HepG2 (cell line): Measurements from ENCODE around the gene KRTAP20-4. TPM values are rescaled to one million over a fixed set of nuclear protein-coding genes. Genes with fewer than 3 reads are reported as not detected.

Experiments
- ATAC-seq: fragments of 200-7000 bp; cut with Tn5 transposase; 3 replicates; pipeline ENCODE4 v1.9.1; 2020; ENCODE audit warnings: mild to moderate bottlenecking, moderate library complexity
- BruUV-seq: library from RNA; stranded (reverse); fragments of 400-500 nt; replicated peaks from 2 replicates; lab custom pipeline; 2021; lab: Mats Ljungman, UMichigan
- CTCF ChIA-PET: fragments of 300-600 bp; formaldehyde crosslinking; extraction: SDS; loops from one replicate; lab custom pipeline; 2021; ENCODE audit warnings: low total read pairs, inconsistent platforms, low intra/inter-chr PET ratio; lab: Yijun Ruan, JAX
- POLR2A ChIA-PET: fragments of 350-600 bp; sonication (Branson Sonifier 250); formaldehyde crosslinking; loops from one replicate; lab custom pipeline; 2020; ENCODE audit warnings: antibody characterized with exemption, inconsistent platforms; lab: Yijun Ruan, JAX
- DNase-seq: peaks from one replicate; pipeline ENCODE4 v3.0.0-alpha.2; 2015; ENCODE audit warnings: low spot score
- FAIRE-seq: peaks from 3 replicates; lab custom pipeline; 2011; peaks lifted over from hg19 to GRCh38; lab: Jason Lieb, UNC
- H2AFZ ChIP-seq: one replicate; pipeline ENCODE4 v1.6.1; 2011; ENCODE audit warnings: low read length, inconsistent platforms
- H3K27ac ChIP-seq: fragments of 300-600 bp; 3 replicates; pipeline ENCODE4 v1.8.0; 2011; ENCODE audit warnings: mixed run types, mild to moderate bottlenecking, mixed read lengths, low read length, inconsistent platforms; ENCODE audit not compliant: insufficient read depth; ENCODE audit errors: extremely low read length
- H3K27me3 ChIP-seq, 2 experiments: fragments of 200-600 bp in 1 of 2; 2 replicates in 1 of 2; 3 replicates in 1 of 2; pipeline versions ENCODE4 v1.6.0 to v1.8.0; 2011; ENCODE audit warnings: low read length in 2 of 2, mild to moderate bottlenecking in 2 of 2, moderate library complexity in 2 of 2, inconsistent platforms in 1 of 2; ENCODE audit not compliant: insufficient read depth in 2 of 2, control insufficient read depth in 1 of 2
- H3K36me3 ChIP-seq, 2 experiments: fragments of 200-600 bp in 1 of 2; replicated peaks in 1 of 2; 2 replicates in 1 of 2; 3 replicates in 1 of 2; pipeline versions ENCODE4 v1.5.1 to v1.8.0; 2011; ENCODE audit warnings: low read length in 2 of 2, inconsistent platforms in 1 of 2; ENCODE audit not compliant: insufficient read depth in 2 of 2, control insufficient read depth in 1 of 2
- H3K4me1 ChIP-seq: 2 replicates; pipeline ENCODE4 v1.5.1; 2012; ENCODE audit warnings: low read length, inconsistent platforms; ENCODE audit not compliant: insufficient read depth
- H3K4me2 ChIP-seq: 2 replicates; pipeline ENCODE4 v1.6.0; 2011; ENCODE audit warnings: low read depth, low read length, inconsistent platforms
- H3K4me3 ChIP-seq, 3 experiments: fragments of 200-600 bp in 1 of 3; sonication (generic), shearing (Covaris generic) in 1 of 3; replicated peaks in 1 of 3; 2 replicates each; pipeline ENCODE4 v1.5.1; 2011 to 2016; ENCODE audit warnings: low read length in 3 of 3, inconsistent platforms in 2 of 3, low read depth in 2 of 3, mild to moderate bottlenecking in 2 of 3, control low read depth in 1 of 3, mixed read lengths in 1 of 3; ENCODE audit not compliant: insufficient read depth in 1 of 3
- H3K79me2 ChIP-seq: one replicate; pipeline ENCODE4 v1.6.1; 2011; ENCODE audit warnings: low read length, inconsistent platforms; ENCODE audit not compliant: insufficient read depth
- H3K9ac ChIP-seq: 2 replicates; pipeline ENCODE4 v1.6.0; 2011; ENCODE audit warnings: mild to moderate bottlenecking, low read depth, low read length, inconsistent platforms; ENCODE audit not compliant: insufficient read depth
- H3K9me3 ChIP-seq: 2 replicates; pipeline ENCODE4 v1.5.1; 2012; ENCODE audit warnings: mild to moderate bottlenecking, low read length
- H4K20me1 ChIP-seq: 2 replicates; pipeline ENCODE4 v1.6.0; 2011; ENCODE audit warnings: inconsistent platforms, mild to moderate bottlenecking, low read length, moderate library complexity; ENCODE audit not compliant: insufficient read depth
- GPN1 ChIP-seq: sonication (generic); formaldehyde crosslinking; IDR thresholded peaks from 2 replicates; pipeline ENCODE4 v1.5.1; 2020; ENCODE audit warnings: missing genetic modification reagents, borderline replicate concordance
- KLF13 ChIP-seq: sonication (generic); formaldehyde crosslinking; IDR thresholded peaks from 2 replicates; pipeline ENCODE4 v1.4.0; 2020; ENCODE audit warnings: mild to moderate bottlenecking, missing genetic modification reagents
- NAIF1 ChIP-seq: sonication (generic); formaldehyde crosslinking; IDR thresholded peaks from 2 replicates; pipeline ENCODE4 v1.5.0; 2020; ENCODE audit warnings: mild to moderate bottlenecking, missing genetic modification reagents, borderline replicate concordance
- NFIB ChIP-seq: sonication (generic); formaldehyde crosslinking; IDR thresholded peaks from 2 replicates; pipeline ENCODE4 v1.9.0; 2021; ENCODE audit warnings: missing genetic modification reagents, mild to moderate bottlenecking, borderline replicate concordance
- NPAS2 ChIP-seq: sonication (generic); formaldehyde crosslinking; IDR thresholded peaks from 2 replicates; pipeline ENCODE4 v1.8.0; 2022; ENCODE audit warnings: mild to moderate bottlenecking, missing genetic modification reagents, borderline replicate concordance
- NR2F6 ChIP-seq, 2 experiments: IDR thresholded peaks; 2 replicates each; pipeline ENCODE4 v1.6.1; 2016; ENCODE audit warnings: antibody characterized with exemption in 1 of 2, mild to moderate bottlenecking in 1 of 2
- TCF12 ChIP-seq, 2 experiments: fragments of 450-650 bp in 1 of 2; sonication (generic) in 1 of 2; formaldehyde crosslinking in 1 of 2; IDR thresholded peaks; 2 replicates each; pipeline versions ENCODE4 v1.6.1 to v1.8.0; 2017 to 2022; ENCODE audit warnings: antibody characterized with exemption in 1 of 2, mild to moderate bottlenecking in 1 of 2, missing genetic modification reagents in 1 of 2, moderate library complexity in 1 of 2
- TGIF2 ChIP-seq: IDR thresholded peaks from 2 replicates; pipeline ENCODE4 v1.6.1; 2016; ENCODE audit warnings: control low read depth, missing compliant biosample characterization
- ZNF12 ChIP-seq: sonication (generic); formaldehyde crosslinking; IDR thresholded peaks from 2 replicates; pipeline ENCODE4 v1.5.0; 2020; ENCODE audit warnings: missing genetic modification reagents
- ZNF205 ChIP-seq: IDR thresholded peaks from 2 replicates; pipeline ENCODE4 v1.6.1; 2018; ENCODE audit warnings: missing biosample characterization, missing genetic modification reagents
- ZNF572 ChIP-seq: sonication (generic); formaldehyde crosslinking; IDR thresholded peaks from 2 replicates; pipeline ENCODE4 v1.5.1; 2020; ENCODE audit warnings: mild to moderate bottlenecking, missing genetic modification reagents
- ZNF790 ChIP-seq: sonication (generic); formaldehyde crosslinking; IDR thresholded peaks from 2 replicates; pipeline ENCODE4 v1.8.0; 2022; ENCODE audit warnings: missing genetic modification reagents, mild to moderate bottlenecking, borderline replicate concordance
- ZSCAN20 ChIP-seq: sonication (generic); formaldehyde crosslinking; IDR thresholded peaks from 2 replicates; pipeline ENCODE4 v1.4.0; 2020; ENCODE audit warnings: missing genetic modification reagents, mild to moderate bottlenecking, borderline replicate concordance
- WGBS: methylation state at CpG from one replicate; pipeline ENCODE4 v1.1.6; 2017; ENCODE audit warnings: low lambda C conversion rate; 5-methylcytosine and 5-hydroxymethylcytosine counted together
- in situ Hi-C: cut with HindIII; loops from 2 replicates; pipeline ENCODE4 v1.10.0; 2017; ENCODE audit warnings: low pct_unique_long_range_greater_than_20kb; ENCODE audit not compliant: extremely low pct_ligation_motif_present
- intact Hi-C: fragments of 100-400 bp; cut with micrococcal nuclease; formaldehyde crosslinking; loops from one replicate; pipeline ENCODE4 v1.10.0; 2022; ENCODE audit not compliant: unreplicated experiment
- polyA plus RNA-seq, 8 experiments: library from polyadenylated mRNA; depleted of rRNA in 3 of 8; stranded (reverse) in 7 of 8; unstranded in 1 of 8; fragments of >200 nt; fragmentation: Illumina TruSeq in 4 of 8; extraction: Trizol in 4 of 8; gene quantifications; 2 replicates each; pipeline versions ENCODE4 v1.2.1 to v1.2.3, GENCODE V29; 2011 to 2016; ENCODE audit warnings: low read depth in 4 of 8, missing spikeins in 1 of 8, mixed read lengths in 1 of 8; ENCODE audit not compliant: insufficient read depth in 1 of 8
- total RNA-seq, 5 experiments: library from RNA; depleted of rRNA; stranded (reverse); fragments of >200 nt; fragmentation: Illumina TruSeq; extraction: Trizol; gene quantifications; 2 replicates each; pipeline ENCODE4 v1.2.3, GENCODE V29; 2016; ENCODE audit warnings: low read depth in 1 of 5
- TF ChIP-seq, protein P1 (sequence below), 2 experiments: sonication (generic) in 1 of 2; formaldehyde crosslinking in 1 of 2; IDR thresholded peaks; 2 replicates each; pipeline versions ENCODE4 v1.4.0 to v1.6.1; 2018 to 2020; ENCODE audit warnings: missing genetic modification reagents in 2 of 2, borderline replicate concordance in 1 of 2, low read depth in 1 of 2, mild to moderate bottlenecking in 1 of 2, missing biosample characterization in 1 of 2
- TF ChIP-seq, protein P2 (sequence below): sonication (generic); formaldehyde crosslinking; IDR thresholded peaks from 2 replicates; pipeline ENCODE4 v1.8.0; 2022; ENCODE audit warnings: missing genetic modification reagents, mild to moderate bottlenecking, inconsistent platforms, borderline replicate concordance
- TF ChIP-seq, protein P3 (sequence below): sonication (generic); formaldehyde crosslinking; IDR thresholded peaks from 2 replicates; pipeline ENCODE4 v1.5.0; 2020; ENCODE audit warnings: missing genetic modification reagents
- TF ChIP-seq, protein P4 (sequence below): sonication (generic); formaldehyde crosslinking; IDR thresholded peaks from 2 replicates; pipeline ENCODE4 v1.4.0; 2020; ENCODE audit warnings: mild to moderate bottlenecking, missing genetic modification reagents

Gene KRTAP20-4
- total and polyA plus RNA-seq, 2 of the 13 experiments (the other 11 are each of a cell fraction or from before 2014, with no cell fraction given): not detected

DNA sequence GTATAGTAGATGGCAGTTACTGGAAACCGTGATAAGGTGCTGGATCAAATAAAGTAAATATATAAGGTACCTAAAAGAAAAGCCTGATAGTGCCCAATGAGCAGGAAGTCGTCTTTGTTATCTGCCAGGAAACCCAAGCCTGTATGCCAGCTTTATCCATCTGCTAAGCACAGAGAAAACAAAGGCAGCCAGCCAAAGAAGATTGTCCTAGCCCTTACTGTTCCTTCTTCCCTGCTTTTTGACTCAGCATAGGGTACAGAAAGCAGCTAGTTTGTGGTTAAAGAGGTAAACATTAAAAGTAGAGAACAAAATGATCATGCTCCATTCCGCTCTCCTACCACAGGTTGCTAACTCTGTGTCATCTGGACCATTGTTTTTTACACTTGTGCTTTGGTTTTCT, 40.3 kb upstream of the KRTAP20-4 start:
- in situ Hi-C loops: no loop called here
- FAIRE-seq: no peak
- H3K27ac ChIP-seq: no peak overlapping the region
- no peak overlapping the region for H3K9ac ChIP-seq
- H2AFZ ChIP-seq: no peak overlapping the region
- no peaks in the 10 kb centered on the region for H3K36me3 ChIP-seq
- no peak for ATAC-seq
- no peaks in the 10 kb centered on the region for H3K27me3 ChIP-seq
- no peak for DNase-seq
- H3K4me3 ChIP-seq: no peak overlapping the region
- ChIA-PET CTCF (no interaction called here), POLR2A (no interaction called here)
- whole genome bisulfite sequencing: 17% methylated on average over 3 of the region's 3 CpGs
- intact Hi-C loops: no loop called here
- no peaks in the 10 kb centered on the region for H4K20me1 ChIP-seq
- peaks cover 86% of the 10 kb centered on the region for H3K9me3 ChIP-seq
- no peaks in the 10 kb centered on the region for H3K79me2 ChIP-seq
- no peaks in the 10 kb centered on the region for H3K4me1 ChIP-seq
- no TSS peak for BruUV-seq
- H3K4me2 ChIP-seq: no peak overlapping the region
- TF ChIP-seq TGIF2 (CRISPR knock-in tag) (no peak), ZNF790 (no peak), NAIF1 (CRISPR knock-in tag) (no peak), NFIB (no peak), ZNF572 (CRISPR knock-in tag) (no peak), ZNF12 (no peak), NPAS2 (CRISPR knock-in tag) (no peak), ZNF205 (CRISPR knock-in tag) (no peak), NR2F6 (IDR thresholded peaks at IDR 0.05) (no peak), NR2F6 (CRISPR knock-in tag; IDR thresholded peaks at IDR 0.05) (no peak), KLF13 (no peak), ZSCAN20 (no peak), TCF12 (IDR thresholded peaks at IDR 0.05) (no peak), TCF12 (CRISPR knock-in tag; IDR thresholded peaks at IDR 0.05) (no peak), GPN1 (CRISPR knock-in tag) (no peak)
- TF ChIP-seq, protein P1, sequence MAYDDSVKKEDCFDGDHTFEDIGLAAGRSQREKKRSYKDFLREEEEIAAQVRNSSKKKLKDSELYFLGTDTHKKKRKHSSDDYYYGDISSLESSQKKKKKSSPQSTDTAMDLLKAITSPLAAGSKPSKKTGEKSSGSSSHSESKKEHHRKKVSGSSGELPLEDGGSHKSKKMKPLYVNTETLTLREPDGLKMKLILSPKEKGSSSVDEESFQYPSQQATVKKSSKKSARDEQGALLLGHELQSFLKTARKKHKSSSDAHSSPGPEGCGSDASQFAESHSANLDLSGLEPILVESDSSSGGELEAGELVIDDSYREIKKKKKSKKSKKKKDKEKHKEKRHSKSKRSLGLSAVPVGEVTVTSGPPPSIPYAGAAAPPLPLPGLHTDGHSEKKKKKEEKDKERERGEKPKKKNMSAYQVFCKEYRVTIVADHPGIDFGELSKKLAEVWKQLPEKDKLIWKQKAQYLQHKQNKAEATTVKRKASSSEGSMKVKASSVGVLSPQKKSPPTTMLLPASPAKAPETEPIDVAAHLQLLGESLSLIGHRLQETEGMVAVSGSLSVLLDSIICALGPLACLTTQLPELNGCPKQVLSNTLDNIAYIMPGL (CRISPR knock-in tag; IDR thresholded peaks at IDR 0.05; ENCODE audit: borderline replicate concordance in 1 of 2, low read depth in 1 of 2): no peak
- TF ChIP-seq, protein P2, sequence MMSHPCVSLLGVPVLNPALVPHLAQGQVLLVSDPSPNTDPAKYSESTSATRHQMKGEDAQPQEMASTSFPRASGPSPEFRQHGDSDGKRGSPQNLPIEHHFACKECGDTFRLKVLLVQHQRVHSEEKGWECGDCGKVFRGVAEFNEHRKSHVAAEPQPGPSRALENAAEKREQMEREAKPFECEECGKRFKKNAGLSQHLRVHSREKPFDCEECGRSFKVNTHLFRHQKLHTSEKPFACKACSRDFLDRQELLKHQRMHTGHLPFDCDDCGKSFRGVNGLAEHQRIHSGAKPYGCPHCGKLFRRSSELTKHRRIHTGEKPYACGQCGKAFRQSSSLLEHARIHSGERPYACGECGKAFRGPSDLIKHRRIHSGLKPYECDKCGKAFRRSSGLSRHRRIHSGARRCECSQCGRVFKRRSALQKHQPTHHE (CRISPR knock-in tag): no peak
- TF ChIP-seq, protein P3, sequence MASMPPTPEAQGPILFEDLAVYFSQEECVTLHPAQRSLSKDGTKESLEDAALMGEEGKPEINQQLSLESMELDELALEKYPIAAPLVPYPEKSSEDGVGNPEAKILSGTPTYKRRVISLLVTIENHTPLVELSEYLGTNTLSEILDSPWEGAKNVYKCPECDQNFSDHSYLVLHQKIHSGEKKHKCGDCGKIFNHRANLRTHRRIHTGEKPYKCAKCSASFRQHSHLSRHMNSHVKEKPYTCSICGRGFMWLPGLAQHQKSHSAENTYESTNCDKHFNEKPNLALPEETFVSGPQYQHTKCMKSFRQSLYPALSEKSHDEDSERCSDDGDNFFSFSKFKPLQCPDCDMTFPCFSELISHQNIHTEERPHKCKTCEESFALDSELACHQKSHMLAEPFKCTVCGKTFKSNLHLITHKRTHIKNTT (CRISPR knock-in tag): no peak
- TF ChIP-seq, protein P4, sequence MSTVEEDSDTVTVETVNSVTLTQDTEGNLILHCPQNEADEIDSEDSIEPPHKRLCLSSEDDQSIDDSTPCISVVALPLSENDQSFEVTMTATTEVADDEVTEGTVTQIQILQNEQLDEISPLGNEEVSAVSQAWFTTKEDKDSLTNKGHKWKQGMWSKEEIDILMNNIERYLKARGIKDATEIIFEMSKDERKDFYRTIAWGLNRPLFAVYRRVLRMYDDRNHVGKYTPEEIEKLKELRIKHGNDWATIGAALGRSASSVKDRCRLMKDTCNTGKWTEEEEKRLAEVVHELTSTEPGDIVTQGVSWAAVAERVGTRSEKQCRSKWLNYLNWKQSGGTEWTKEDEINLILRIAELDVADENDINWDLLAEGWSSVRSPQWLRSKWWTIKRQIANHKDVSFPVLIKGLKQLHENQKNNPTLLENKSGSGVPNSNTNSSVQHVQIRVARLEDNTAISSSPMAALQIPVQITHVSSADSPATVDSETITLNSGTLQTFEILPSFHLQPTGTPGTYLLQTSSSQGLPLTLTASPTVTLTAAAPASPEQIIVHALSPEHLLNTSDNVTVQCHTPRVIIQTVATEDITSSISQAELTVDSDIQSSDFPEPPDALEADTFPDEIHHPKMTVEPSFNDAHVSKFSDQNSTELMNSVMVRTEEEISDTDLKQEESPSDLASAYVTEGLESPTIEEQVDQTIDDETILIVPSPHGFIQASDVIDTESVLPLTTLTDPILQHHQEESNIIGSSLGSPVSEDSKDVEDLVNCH (CRISPR knock-in tag): no peak
